Gastrocnemius medialis (tissue), 4 donors: ENCODE results near the gene ATP9A. TPM values are rescaled to one million over a fixed set of nuclear protein-coding genes. Genes with fewer than 3 reads are reported as not detected.
A peak's percentile ranks its signal among the peaks of the same experiment; 100 is the strongest.

Experiments used
- ATAC-seq, 2 donors: fragments of 150-250 bp; one replicate each; pipeline ENCODE4 v1.9.1; 2016
- DNase-seq, 2 donors: peaks; one replicate each; pipeline ENCODE4 v3.0.0-alpha.2; 2019
- H3K27ac ChIP-seq, 4 donors: fragments of 200-600 bp; sonication (generic); 1 replicate in 1 of 4; 2 replicates in 3 of 4; pipeline ENCODE4 v1.5.1; 2016 to 2018; ENCODE audit warnings: mild to moderate bottlenecking in 2 of 4, moderate library complexity in 1 of 4
- H3K27me3 ChIP-seq, 3 donors: fragments of 200-600 bp; sonication (generic) in 2 of 3; 1 replicate in 1 of 3; 2 replicates in 2 of 3; pipeline versions ENCODE4 v1.5.1 to v1.6.0; 2016 to 2019; ENCODE audit warnings: mild to moderate bottlenecking in 1 of 3, moderate library complexity in 1 of 3
- H3K36me3 ChIP-seq, 2 donors: fragments of 200-600 bp; sonication (generic) in 1 of 2; one replicate each; pipeline ENCODE4 v1.5.1; 2017 to 2018
- H3K4me1 ChIP-seq, 2 donors: fragments of 200-600 bp; sonication (generic) in 1 of 2; one replicate each; pipeline ENCODE4 v1.5.1; 2016 to 2017; ENCODE audit warnings: mild to moderate bottlenecking in 2 of 2
- H3K4me3 ChIP-seq, 4 donors: fragments of 200-600 bp; sonication (generic) in 3 of 4; 1 replicate in 1 of 4; 2 replicates in 3 of 4; pipeline ENCODE4 v1.5.1; 2016 to 2019; ENCODE audit warnings: mild to moderate bottlenecking in 2 of 4
- H3K9me3 ChIP-seq, 3 donors: fragments of 200-600 bp; sonication (generic) in 2 of 3; 1 replicate in 1 of 3; 2 replicates in 2 of 3; pipeline ENCODE4 v1.5.1; 2016 to 2019
- CTCF ChIP-seq, 5 experiments: fragments of 450-650 bp in 3 of 5; fragments of 200-600 bp in 2 of 5; sonication (generic) in 2 of 5; IDR thresholded peaks in 4 of 5; conservative IDR thresholded peaks in 1 of 5; 1 replicate in 4 of 5; 2 replicates in 1 of 5; pipeline ENCODE4 v1.5.1; 2016 to 2019; ENCODE audit warnings: antibody characterized with exemption in 5 of 5, mild to moderate bottlenecking in 3 of 5, moderate library complexity in 3 of 5
- POLR2A ChIP-seq, 2 donors: fragments of 450-650 bp; IDR thresholded peaks; one replicate each; pipeline ENCODE4 v1.6.1; 2017; ENCODE audit warnings: antibody characterized with exemption in 2 of 2, mild to moderate bottlenecking in 2 of 2, moderate library complexity in 2 of 2
- in situ Hi-C, 4 donors: fragments of 200-750 bp; cut with MboI; loops; one replicate each; pipeline versions ENCODE4 v1.15.0 to v1.8.0; 2017; ENCODE audit warnings: low sequenced_read_pairs in 4 of 4
- intact Hi-C: fragments of 100-400 bp; cut with DNase I; formaldehyde crosslinking; loops from one replicate; pipeline ENCODE4 v1.15.1; 2023; ENCODE audit warnings: low total_unique reads
- total RNA-seq, 4 donors: library from RNA; depleted of rRNA; stranded (reverse); fragments of >200 nt; gene quantifications; one replicate each; pipeline versions ENCODE4 v1.1.0 to v1.2.3, GENCODE V29; 2016

Gene ATP9A
- total RNA-seq, 4 donors from 2014 or later, result 11.8 to 34.8 (median 20.8) TPM

GRCh38 chr20:51595058-51595532 is 173.1 kb downstream of the ATP9A start:
- in situ Hi-C loops (loop anchor here in 2 of 4 donors (5.0 to 10.0 kb wide), 2 partner anchors 220 to 223 kb away; no protein-coding TSS in a partner anchor), intact Hi-C loops (loop anchor here (1.0 to 10.0 kb wide), 3 partner anchors 209 to 610 kb away; no protein-coding TSS in a partner anchor)
- no peaks in the 10 kb centered on the region for H3K27me3 ChIP-seq
- no peaks in the 10 kb centered on the region for H3K36me3 ChIP-seq
- no peaks in the 10 kb centered on the region for H3K9me3 ChIP-seq
- no peak overlapping the region for H3K4me3 ChIP-seq
- H3K4me1 ChIP-seq, result peaks cover 0 to 10% of the 10 kb centered on the region in 2 donors
- ATAC-seq (peak; percentile 97 to 99), DNase-seq (peak; percentile 81 to 87)
- TF ChIP-seq CTCF (IDR thresholded peaks at IDR 0.05 in 4 of 5, conservative IDR thresholded peaks at IDR 0.05 in 1 of 5) (peak; percentile 84 to 92 (median 86)), POLR2A (IDR thresholded peaks at IDR 0.05) (no peak)
- no peak overlapping the region for H3K27ac ChIP-seq

DNA sequence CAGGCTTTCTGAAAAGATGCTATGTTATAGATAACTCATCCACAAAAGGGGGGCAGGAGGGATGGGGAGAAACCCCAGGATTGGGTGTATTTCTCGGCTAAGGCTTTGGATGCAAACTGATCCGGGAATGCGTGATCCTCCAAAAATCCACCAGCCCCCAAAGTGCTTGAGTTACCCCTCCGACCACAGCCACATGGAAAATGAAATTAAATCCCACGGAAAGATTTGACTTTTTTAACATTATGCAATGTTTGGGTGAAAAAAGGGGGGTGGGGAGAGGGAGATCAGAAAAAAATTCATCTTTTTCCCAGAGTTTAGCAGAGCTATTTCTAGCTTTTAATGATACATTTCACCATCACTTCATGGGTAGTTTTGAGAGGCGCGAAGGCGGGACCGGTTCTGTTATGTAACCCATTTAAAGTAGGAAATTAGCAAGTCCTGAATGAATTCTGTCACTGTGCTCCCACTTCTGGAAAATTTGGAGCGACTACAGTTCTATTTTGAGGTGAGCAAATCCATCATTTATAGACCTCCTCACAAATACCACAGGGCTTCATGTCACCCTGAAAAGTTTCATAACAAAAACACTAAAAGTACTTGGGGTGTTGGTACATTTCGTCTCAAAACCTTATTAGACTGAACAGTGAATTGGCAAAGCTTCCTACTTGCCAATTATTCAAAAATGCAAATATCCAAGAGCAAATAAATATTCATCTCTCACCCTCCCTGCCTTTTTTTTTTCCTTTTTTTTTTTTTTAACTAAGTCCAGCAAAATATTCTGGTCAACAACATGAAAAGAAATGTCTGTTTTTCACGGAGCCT is 173.7 kb downstream of the ATP9A start:
- TF ChIP-seq POLR2A (IDR thresholded peaks at IDR 0.05) (no peak), CTCF (IDR thresholded peaks at IDR 0.05 in 4 of 5, conservative IDR thresholded peaks at IDR 0.05 in 1 of 5) (no peak)
- peak in 1 of 2 donors; percentile 14 for ATAC-seq
- H3K36me3 ChIP-seq, result no peaks in the 10 kb centered on the region
- H3K27me3 ChIP-seq, result no peaks in the 10 kb centered on the region
- H3K9me3 ChIP-seq, result no peaks in the 10 kb centered on the region
- in situ Hi-C loops (loop anchor here in 3 of 4 donors (5.0 to 10.0 kb wide), 2 partner anchors 220 to 222 kb away; no protein-coding TSS in a partner anchor), intact Hi-C loops (loop anchor here (1.0 to 10.0 kb wide), 4 partner anchors 52 to 610 kb away; partner anchors contain the start of gene NFATC2)
- H3K4me1 ChIP-seq, result peaks cover 0 to 10% of the 10 kb centered on the region in 2 donors
- H3K4me3 ChIP-seq, result no peak overlapping the region
- no peak for DNase-seq
- H3K27ac ChIP-seq, result no peak overlapping the region

DNA sequence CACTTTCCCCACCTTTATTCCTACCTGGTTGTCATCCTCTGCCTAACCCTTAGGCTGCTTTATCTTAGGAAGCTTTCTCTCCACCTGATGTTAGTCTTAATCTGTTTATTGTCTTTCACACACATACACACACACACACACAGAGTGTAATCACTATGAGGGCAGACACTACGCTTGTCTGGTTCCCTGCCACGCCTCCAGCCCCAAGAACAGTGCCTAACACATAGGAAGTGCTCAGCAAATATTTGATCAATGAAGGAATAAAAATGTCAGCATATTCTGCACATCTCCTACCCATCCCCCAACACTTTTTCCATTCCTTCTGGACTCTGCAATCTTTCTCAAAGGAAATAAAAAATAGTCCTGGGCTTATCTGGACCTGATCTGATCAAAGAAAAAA is 174.6 kb downstream of the ATP9A start:
- in situ Hi-C loops (loop anchor here in 2 of 4 donors (5.0 to 10.0 kb wide), 2 partner anchors 219 to 221 kb away; no protein-coding TSS in a partner anchor), intact Hi-C loops (loop anchor here (5.0 to 10.0 kb wide), 2 partner anchors 51 to 609 kb away; partner anchors contain the start of gene NFATC2)
- H3K4me3 ChIP-seq, result no peak overlapping the region
- H3K9me3 ChIP-seq, result no peaks in the 10 kb centered on the region
- no peak for TF ChIP-seq POLR2A (IDR thresholded peaks at IDR 0.05)
- TF ChIP-seq CTCF (IDR thresholded peaks at IDR 0.05 in 4 of 5, conservative IDR thresholded peaks at IDR 0.05 in 1 of 5), result no peak
- ATAC-seq, result no peak
- H3K4me1 ChIP-seq, result peaks cover 0 to 10% of the 10 kb centered on the region in 2 donors
- no peak overlapping the region for H3K27ac ChIP-seq
- no peak for DNase-seq
- no peaks in the 10 kb centered on the region for H3K27me3 ChIP-seq
- no peaks in the 10 kb centered on the region for H3K36me3 ChIP-seq

DNA sequence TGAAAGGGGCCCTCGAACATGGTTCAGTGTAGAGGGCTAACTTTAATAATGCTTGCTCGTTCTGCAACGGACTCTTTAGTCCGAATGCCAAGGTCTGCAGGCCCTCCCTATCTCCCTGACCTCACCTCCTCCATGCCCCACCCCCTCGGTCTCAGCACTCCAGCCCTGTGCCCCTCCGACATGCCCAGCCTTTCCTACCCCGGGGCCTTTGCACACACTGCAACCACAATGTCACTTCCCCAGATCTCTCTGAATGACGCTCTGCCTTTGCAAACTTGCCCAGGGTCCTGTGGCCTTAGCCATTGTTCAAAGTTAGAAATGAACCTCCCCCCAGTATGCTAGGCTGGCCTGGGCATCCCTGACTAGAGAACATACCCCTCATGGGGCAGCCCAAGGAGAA is 175.6 kb downstream of the ATP9A start:
- H3K4me3 ChIP-seq, result no peak overlapping the region
- in situ Hi-C loops (loop anchor here in 2 of 4 donors (5.0 to 10.0 kb wide), 2 partner anchors 218 to 220 kb away; no protein-coding TSS in a partner anchor), intact Hi-C loops (loop anchor here (5.0 to 10.0 kb wide), 2 partner anchors 50 to 608 kb away; partner anchors contain the start of gene NFATC2)
- ATAC-seq, result no peak
- H3K27ac ChIP-seq, result no peak overlapping the region
- H3K27me3 ChIP-seq, result no peaks in the 10 kb centered on the region
- TF ChIP-seq CTCF (IDR thresholded peaks at IDR 0.05 in 4 of 5, conservative IDR thresholded peaks at IDR 0.05 in 1 of 5), result no peak
- TF ChIP-seq POLR2A (IDR thresholded peaks at IDR 0.05), result no peak
- DNase-seq, result no peak
- peaks cover 0 to 10% of the 10 kb centered on the region in 2 donors for H3K4me1 ChIP-seq
- H3K36me3 ChIP-seq, result no peaks in the 10 kb centered on the region
- no peaks in the 10 kb centered on the region for H3K9me3 ChIP-seq
